ENCODE measurements around the gene NOBOX. TPM values are rescaled to one million over a fixed set of nuclear protein-coding genes. Genes with fewer than 3 reads are reported as not detected.

Gene NOBOX
- total RNA-seq, 4 donors from 2014 or later, result not detected

DNA sequence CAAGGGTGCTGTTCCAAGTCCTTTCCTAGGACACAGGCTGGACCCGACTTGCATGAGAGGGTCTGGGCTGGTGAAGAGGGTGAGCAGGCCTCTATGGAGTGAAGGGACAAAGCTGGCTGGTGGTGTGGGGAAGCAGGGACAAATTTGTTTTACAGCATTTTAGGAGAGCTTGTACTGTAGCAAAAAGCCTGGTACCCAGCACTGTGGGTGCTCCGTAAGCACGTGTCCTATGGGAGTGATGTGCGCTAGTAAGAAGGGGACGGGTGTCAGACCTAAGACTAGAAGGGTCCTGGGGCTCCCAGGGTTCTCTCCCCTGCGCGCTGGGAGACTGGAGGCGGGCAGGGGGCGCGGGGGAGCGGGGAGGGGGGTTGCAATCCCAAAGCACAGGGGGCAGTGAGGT lies 391 bp downstream of the NOBOX start:
- 92 to 95% methylated on average over 11 of the region's 11 CpGs for WGBS, 2 donors
- H3K4me3 ChIP-seq, result no peak overlapping the region
- H3K27me3 ChIP-seq, result no peaks in the 10 kb centered on the region
- no peak for DNase-seq (ENCODE audit: low spot score in 2 of 2)
- TF ChIP-seq EP300 (IDR thresholded peaks at IDR 0.05) (no peak), POLR2A (IDR thresholded peaks at IDR 0.05) (no peak)
- TF ChIP-seq, protein P1, sequence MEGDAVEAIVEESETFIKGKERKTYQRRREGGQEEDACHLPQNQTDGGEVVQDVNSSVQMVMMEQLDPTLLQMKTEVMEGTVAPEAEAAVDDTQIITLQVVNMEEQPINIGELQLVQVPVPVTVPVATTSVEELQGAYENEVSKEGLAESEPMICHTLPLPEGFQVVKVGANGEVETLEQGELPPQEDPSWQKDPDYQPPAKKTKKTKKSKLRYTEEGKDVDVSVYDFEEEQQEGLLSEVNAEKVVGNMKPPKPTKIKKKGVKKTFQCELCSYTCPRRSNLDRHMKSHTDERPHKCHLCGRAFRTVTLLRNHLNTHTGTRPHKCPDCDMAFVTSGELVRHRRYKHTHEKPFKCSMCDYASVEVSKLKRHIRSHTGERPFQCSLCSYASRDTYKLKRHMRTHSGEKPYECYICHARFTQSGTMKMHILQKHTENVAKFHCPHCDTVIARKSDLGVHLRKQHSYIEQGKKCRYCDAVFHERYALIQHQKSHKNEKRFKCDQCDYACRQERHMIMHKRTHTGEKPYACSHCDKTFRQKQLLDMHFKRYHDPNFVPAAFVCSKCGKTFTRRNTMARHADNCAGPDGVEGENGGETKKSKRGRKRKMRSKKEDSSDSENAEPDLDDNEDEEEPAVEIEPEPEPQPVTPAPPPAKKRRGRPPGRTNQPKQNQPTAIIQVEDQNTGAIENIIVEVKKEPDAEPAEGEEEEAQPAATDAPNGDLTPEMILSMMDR (IDR thresholded peaks at IDR 0.05), result no peak
- H3K9me3 ChIP-seq, result no peaks in the 10 kb centered on the region
- H3K36me3 ChIP-seq, result no peaks in the 10 kb centered on the region
- H3K27ac ChIP-seq, result no peak overlapping the region
- peaks cover 0 to 6% (median 0%) of the 10 kb centered on the region in 4 donors for H3K4me1 ChIP-seq

DNA sequence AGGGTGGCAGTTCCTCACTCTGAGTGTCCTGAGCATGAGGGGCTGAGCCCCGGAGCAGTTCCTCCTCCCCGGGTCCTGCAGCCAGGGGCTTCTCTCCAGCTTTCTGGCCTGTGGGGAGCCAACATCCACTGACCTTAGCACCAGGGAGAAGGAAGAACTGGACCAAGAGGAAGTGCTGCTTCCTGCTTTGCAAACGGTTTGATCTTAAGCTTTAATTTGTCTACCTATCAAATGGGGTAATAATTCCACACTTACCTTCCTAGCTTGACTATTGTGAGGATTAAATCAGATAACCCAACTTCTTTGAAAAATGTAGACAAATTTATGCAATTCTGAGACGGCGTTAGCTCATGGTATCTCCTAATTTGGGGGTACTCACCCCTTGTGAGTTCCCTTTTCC lies 2.0 kb downstream of the NOBOX start:
- no peaks in the 10 kb centered on the region for H3K9me3 ChIP-seq
- no peak for DNase-seq (ENCODE audit: low spot score in 2 of 2)
- 40 to 51% methylated on average over 5 of the region's 5 CpGs for WGBS, 2 donors
- H3K27ac ChIP-seq, result no peak overlapping the region
- no peaks in the 10 kb centered on the region for H3K36me3 ChIP-seq
- no peak overlapping the region for H3K4me3 ChIP-seq
- H3K4me1 ChIP-seq, result no peaks in the 10 kb centered on the region
- no peaks in the 10 kb centered on the region for H3K27me3 ChIP-seq
- TF ChIP-seq, protein P1 (IDR thresholded peaks at IDR 0.05), result no peak
- TF ChIP-seq POLR2A (IDR thresholded peaks at IDR 0.05) (no peak), EP300 (IDR thresholded peaks at IDR 0.05) (no peak)

DNA sequence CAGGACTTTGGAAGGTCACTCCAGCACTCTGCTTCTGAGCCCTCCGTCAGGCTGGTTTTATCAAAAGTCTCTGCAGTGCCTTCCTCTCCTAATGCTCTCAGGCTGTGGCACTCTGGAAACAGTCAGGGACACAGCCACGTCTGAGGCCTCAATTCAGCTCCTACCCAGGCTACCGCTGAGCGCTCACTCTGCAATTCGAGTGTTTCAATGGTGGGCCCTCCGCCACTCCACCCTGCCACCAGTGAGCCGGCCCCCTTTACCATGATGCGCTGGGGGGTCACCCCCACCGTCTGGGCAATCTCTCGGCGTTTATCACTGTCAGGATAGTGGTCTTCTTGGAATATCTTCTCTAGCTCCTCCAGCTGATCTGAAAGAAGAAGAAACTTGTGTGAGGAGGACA lies 3.5 kb downstream of the NOBOX start:
- Histone ChIP-seq H3K27me3 (no peaks in the 10 kb centered on the region), H3K9me3 (no peaks in the 10 kb centered on the region), H3K4me1 (no peaks in the 10 kb centered on the region), H3K36me3 (no peaks in the 10 kb centered on the region), H3K4me3 (no peak overlapping the region), H3K27ac (no peak overlapping the region)
- WGBS, 2 donors, result 84 to 88% methylated on average over 11 of the region's 11 CpGs
- DNase-seq (ENCODE audit: low spot score in 2 of 2), result no peak
- TF ChIP-seq EP300 (IDR thresholded peaks at IDR 0.05), result no peak
- no peak for TF ChIP-seq POLR2A (IDR thresholded peaks at IDR 0.05)
- TF ChIP-seq, protein P1 (IDR thresholded peaks at IDR 0.05), result no peak

DNA sequence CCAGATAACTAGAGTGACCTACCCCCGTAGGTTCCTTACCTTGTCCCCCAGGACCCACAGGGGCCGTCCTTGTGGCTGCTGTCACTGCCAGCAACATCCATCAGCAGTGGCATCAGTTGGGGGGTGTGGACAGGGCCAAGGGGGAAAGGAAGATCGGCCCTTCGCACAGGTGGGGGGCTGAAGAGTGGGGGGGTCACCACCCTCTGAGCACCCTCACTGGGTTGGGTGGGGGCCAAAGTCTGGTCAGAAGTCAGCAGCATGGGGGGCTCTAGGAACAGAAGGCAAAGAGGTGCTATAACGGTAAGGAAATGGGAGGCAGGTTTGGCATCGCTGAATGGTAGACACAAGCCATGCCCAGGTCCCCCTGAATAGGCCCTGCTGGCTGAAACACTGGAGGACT lies 4.6 kb downstream of the NOBOX start:
- no peaks in the 10 kb centered on the region for H3K9me3 ChIP-seq
- no peaks in the 10 kb centered on the region for H3K4me1 ChIP-seq
- H3K27ac ChIP-seq, result no peak overlapping the region
- H3K4me3 ChIP-seq, result no peak overlapping the region
- DNase-seq (ENCODE audit: low spot score in 2 of 2), result no peak
- no peaks in the 10 kb centered on the region for H3K36me3 ChIP-seq
- no peaks in the 10 kb centered on the region for H3K27me3 ChIP-seq
- 76 to 88% methylated on average over 6 of the region's 6 CpGs for WGBS, 2 donors
- TF ChIP-seq EP300 (IDR thresholded peaks at IDR 0.05), result no peak
- TF ChIP-seq, protein P1 (IDR thresholded peaks at IDR 0.05), result no peak
- TF ChIP-seq POLR2A (IDR thresholded peaks at IDR 0.05), result no peak

DNA sequence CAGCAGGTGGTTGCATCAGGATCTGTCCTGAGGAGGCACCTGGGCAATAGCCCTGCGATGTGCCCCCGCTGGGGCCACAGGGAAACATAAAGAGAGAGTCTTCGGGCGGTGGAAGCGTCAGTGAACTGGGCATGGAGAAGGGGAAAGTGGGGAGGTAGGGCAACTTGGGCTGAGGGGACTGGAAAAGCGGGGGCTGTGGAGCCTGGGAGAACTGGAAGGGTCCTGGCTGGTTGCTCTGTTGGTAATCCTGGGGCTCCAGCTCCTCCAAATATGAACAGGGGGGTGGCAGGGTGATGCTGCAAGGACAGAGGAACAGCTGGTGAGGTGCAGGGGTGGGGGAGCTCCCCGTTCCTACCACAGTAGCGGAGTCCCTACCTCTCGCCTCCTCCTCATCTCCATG lies 5.2 kb downstream of the NOBOX start:
- 83 to 86% methylated on average over 9 of the region's 9 CpGs for WGBS, 2 donors
- H3K27me3 ChIP-seq, result no peaks in the 10 kb centered on the region
- TF ChIP-seq, protein P1 (IDR thresholded peaks at IDR 0.05), result no peak
- TF ChIP-seq POLR2A (IDR thresholded peaks at IDR 0.05) (no peak), EP300 (IDR thresholded peaks at IDR 0.05) (no peak)
- no peak overlapping the region for H3K27ac ChIP-seq
- no peaks in the 10 kb centered on the region for H3K9me3 ChIP-seq
- DNase-seq (ENCODE audit: low spot score in 2 of 2), result no peak
- no peaks in the 10 kb centered on the region for H3K36me3 ChIP-seq
- no peak overlapping the region for H3K4me3 ChIP-seq
- no peaks in the 10 kb centered on the region for H3K4me1 ChIP-seq

All from tibial nerve (tissue), 4 donors.